NCI-H1694 treated with DMSO at 0.1 percent for 48 hours (cell line): ENCODE results near the gene PDCL3.

Experiments used
- DNase-seq: peaks from one replicate; lab custom pipeline; 2025; lab: John Stamatoyannopoulos, UW

PDCL3 gene

DNA sequence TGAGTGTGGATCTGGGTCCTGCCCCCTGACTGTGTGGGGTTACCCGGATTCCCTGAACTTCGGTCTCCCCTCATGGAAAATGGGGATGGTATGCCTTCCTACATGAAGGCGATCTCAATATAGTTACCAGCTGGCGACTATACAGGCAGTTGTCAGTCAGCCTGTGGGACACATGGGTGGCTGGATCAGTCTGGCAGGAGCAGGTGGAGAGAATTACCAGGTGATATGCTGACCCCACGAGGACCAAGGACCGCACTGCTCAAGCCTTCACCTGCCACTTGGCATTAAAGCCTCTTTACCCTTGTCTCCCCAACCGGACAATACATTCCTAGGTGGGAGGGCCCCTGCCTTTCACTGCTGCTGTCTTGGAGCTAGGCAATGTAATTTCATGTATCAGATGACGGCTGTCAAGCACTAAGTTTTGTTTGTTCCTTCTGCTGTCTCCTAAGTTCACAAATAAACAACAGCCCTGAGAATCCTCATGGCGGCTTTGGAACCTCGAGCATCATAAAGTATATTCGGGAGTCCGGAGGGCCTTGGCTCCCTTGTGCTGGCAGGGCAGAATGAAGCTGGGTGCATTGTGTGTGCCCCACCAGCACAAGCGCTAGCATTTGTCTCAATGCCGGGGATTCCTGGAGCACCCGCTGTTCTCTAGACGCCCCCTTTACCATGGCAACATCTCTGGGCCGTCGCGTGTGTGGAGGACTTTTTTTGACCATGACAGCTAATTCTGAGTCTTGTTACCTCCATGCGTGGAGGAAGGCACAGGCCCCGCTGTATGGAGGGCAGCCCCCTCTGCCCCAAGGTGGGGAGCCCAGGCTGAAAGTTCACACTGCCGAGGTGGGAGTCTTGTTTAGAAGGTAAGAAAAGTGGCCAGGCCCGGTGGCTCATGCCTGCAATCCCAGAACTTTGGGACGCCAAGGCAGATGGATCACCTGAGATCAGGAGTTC, 48.6 kb downstream of the PDCL3 start:
- DNase-seq: no peak

- DNase-seq: no peak
Observed at GRCh38 chr2:100612388-100613000, 49.7 kb downstream of the PDCL3 start.

DNA sequence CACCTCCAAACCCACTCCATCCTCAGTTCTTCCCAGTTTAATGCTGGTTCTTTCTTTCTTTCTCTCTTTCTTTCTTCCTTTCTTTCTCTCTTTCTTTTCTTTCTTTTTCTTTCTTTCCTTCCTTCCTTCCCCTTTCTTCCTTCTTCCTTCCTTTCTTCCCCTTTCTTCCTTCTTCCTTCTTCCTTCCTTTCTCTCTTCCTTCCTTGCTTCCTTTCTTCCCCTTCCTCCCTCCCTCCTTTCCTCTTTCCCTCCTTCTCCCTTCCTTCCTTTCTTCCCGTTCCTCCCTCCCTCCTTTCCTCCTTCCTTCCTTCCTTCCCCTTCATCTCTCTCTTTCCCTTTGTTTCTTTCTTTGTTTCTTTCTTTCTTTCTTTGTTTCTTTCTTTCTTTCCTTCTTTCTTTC, 50.9 kb downstream of the PDCL3 start:
- DNase-seq: no peak

GRCh38 chr2:100614455-100615000, 51.7 kb downstream of the PDCL3 start:
- DNase-seq: no peak

GRCh38 chr2:100615471-100615870, 52.7 kb downstream of the PDCL3 start:
- no peak for DNase-seq

- DNase-seq: no peak
Observed at GRCh38 chr2:100615886-100616285, 53.1 kb downstream of the PDCL3 start.

GRCh38 chr2:100616841-100617390, 54.1 kb downstream of the PDCL3 start:
- DNase-seq: no peak

DNA sequence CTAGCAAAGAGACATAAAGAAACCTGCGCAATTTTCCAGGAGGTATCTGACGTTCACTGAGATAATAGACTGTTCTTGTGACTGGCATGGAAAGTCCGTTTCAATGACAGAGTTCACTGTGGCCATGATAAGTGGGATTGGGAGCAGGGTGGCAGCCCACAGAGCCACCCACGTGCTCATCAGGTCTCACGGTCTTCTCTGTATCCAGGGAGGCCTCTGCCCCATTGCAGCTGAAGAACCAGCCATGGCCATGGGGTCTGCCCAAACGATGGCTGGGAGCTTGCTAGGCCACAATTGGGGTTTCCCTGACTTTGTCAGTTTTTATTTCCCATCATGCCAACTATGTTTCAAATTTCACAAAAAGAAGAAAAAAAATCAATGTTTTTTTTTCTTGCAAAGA, 57.2 kb downstream of the PDCL3 start:
- no peak for DNase-seq

- DNase-seq: no peak
Observed at GRCh38 chr2:100620481-100620880, 57.7 kb downstream of the PDCL3 start.

DNA sequence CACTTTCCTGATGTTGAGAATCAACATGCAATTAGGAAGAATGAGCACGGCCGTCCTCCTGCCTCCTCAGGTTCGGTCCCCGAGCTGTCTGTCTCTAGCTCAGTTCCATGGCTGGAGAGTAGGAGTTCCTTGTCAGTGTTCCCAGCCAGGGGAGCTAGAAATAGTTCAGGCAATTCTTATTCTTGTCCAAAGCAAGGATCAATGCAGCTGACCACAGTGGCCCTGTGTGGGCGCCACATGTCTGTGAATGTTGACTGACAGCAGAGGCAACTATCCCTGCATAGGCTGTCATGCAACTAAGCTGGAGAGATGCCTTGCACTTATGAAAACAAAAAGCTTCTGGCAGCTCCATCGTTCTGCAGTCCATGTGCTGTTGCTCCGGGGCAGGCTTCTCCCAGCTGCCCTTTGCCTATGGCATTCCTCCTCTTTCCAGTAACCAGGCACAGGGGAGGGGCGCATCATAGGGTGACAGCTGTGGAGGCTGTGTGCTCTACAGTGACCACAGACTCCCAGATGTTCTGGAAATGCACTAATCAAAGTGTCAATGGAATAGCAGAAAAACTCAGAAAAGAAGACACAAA, 58.7 kb downstream of the PDCL3 start:
- no peak for DNase-seq

- DNase-seq: no peak
Observed at GRCh38 chr2:100623033-100623715, 60.4 kb downstream of the PDCL3 start.

DNA sequence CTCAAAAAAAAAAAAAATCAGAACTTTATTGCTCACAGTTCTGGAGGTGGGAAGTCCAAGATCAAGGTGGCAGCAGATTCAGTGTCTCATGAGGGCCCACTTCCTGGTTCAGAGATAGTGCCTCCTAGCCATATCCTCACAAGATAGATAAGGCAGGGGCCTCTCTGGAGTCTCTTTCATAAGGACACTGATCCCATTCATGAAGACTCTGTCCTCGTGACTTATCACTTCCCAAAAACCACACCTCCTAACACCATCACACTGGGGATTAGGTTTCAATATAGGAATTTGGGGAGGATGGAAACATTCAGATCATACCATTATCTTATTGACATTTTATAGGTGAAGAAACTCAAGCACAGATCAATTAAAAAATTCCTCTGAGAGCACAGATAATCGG, 61.1 kb downstream of the PDCL3 start:
- DNase-seq: no peak

GRCh38 chr2:100624536-100624935, 61.7 kb downstream of the PDCL3 start:
- no peak for DNase-seq

DNA sequence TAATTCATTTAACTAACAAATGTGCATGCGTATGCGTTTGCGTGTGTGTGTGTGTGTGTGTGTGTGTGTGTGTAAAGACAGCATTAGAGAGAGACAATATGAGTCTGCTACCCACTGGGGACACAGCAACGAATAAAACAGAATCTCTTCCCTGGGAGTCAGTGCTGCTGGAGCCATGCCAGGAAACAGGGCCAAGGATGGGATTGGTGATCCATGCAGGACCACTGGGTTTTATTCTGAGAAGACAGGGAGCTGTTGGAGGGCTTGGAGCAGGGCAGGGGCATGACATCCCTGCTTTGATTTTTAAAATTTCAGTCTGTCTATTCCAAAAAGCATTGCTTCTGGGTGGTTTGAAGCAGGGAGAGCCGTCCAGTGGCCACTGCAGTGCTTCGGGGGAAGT, 62.9 kb downstream of the PDCL3 start:
- DNase-seq: no peak
